Neutrophil (primary cell): ENCODE data around the gene VTCN1.

Experiments
- H3K27ac ChIP-seq: fragments of 200-600 bp; sonication (generic); 2 replicates; pipeline ENCODE4 v1.5.1; 2016; ENCODE audit warnings: mild to moderate bottlenecking, moderate library complexity
- H3K27me3 ChIP-seq: fragments of 200-600 bp; sonication (generic); 2 replicates; pipeline ENCODE4 v1.6.0; 2016; ENCODE audit warnings: mild to moderate bottlenecking
- H3K36me3 ChIP-seq: fragments of 200-600 bp; sonication (generic); 2 replicates; pipeline ENCODE4 v1.5.1; 2017
- H3K4me1 ChIP-seq, 2 experiments: fragments of 200-600 bp in 1 of 2; sonication (generic) in 1 of 2; 1 replicate in 1 of 2; 2 replicates in 1 of 2; pipeline versions ENCODE4 v1.5.1 to v1.6.1; 2013 to 2016; ENCODE audit warnings: low read depth in 1 of 2, low read length in 1 of 2, mild to moderate bottlenecking in 1 of 2, moderate library complexity in 1 of 2; ENCODE audit not compliant: control insufficient read depth in 1 of 2, insufficient read depth in 1 of 2
- H3K4me3 ChIP-seq, 2 experiments: fragments of 200-600 bp in 1 of 2; sonication (generic) in 1 of 2; 1 replicate in 1 of 2; 2 replicates in 1 of 2; pipeline ENCODE4 v1.5.1; 2013 to 2016; ENCODE audit warnings: low read depth in 1 of 2, low read length in 1 of 2, mild to moderate bottlenecking in 1 of 2, moderate library complexity in 1 of 2
- H3K9me3 ChIP-seq: fragments of 200-600 bp; sonication (generic); 2 replicates; pipeline ENCODE4 v1.5.1; 2016
- CTCF ChIP-seq: fragments of 200-600 bp; sonication (generic); IDR thresholded peaks from 2 replicates; pipeline ENCODE4 v1.5.1; 2016; ENCODE audit warnings: antibody characterized with exemption

VTCN1 gene

GRCh38 chr1:117235863-117236465, 25.2 kb upstream of the VTCN1 start:
- no peaks in the 10 kb centered on the region for H3K27me3 ChIP-seq
- no peaks in the 10 kb centered on the region for H3K9me3 ChIP-seq
- H3K36me3 ChIP-seq: no peaks in the 10 kb centered on the region
- no peak overlapping the region for H3K4me3 ChIP-seq
- H3K27ac ChIP-seq: no peak overlapping the region
- TF ChIP-seq CTCF: no peak
- H3K4me1 ChIP-seq: no peaks in the 10 kb centered on the region

- H3K9me3 ChIP-seq: no peaks in the 10 kb centered on the region
- no peak overlapping the region for H3K27ac ChIP-seq
- no peak for TF ChIP-seq CTCF
- H3K4me3 ChIP-seq: no peak overlapping the region
- H3K36me3 ChIP-seq: no peaks in the 10 kb centered on the region
- H3K27me3 ChIP-seq: no peaks in the 10 kb centered on the region
- no peaks in the 10 kb centered on the region for H3K4me1 ChIP-seq
Measured at GRCh38 chr1:117232531-117232930, 21.8 kb upstream of the VTCN1 start.

- Histone ChIP-seq H3K27me3 (no peaks in the 10 kb centered on the region), H3K27ac (no peak overlapping the region), H3K4me1 (no peaks in the 10 kb centered on the region), H3K4me3 (no peak overlapping the region), H3K36me3 (no peaks in the 10 kb centered on the region), H3K9me3 (no peaks in the 10 kb centered on the region)
- TF ChIP-seq CTCF: no peak
Measured at GRCh38 chr1:117231748-117232373, 21.1 kb upstream of the VTCN1 start.

GRCh38 chr1:117231312-117231711, 20.6 kb upstream of the VTCN1 start:
- H3K27ac ChIP-seq: no peak overlapping the region
- H3K4me3 ChIP-seq: no peak overlapping the region
- no peak for TF ChIP-seq CTCF
- H3K27me3 ChIP-seq: no peaks in the 10 kb centered on the region
- no peaks in the 10 kb centered on the region for H3K9me3 ChIP-seq
- no peaks in the 10 kb centered on the region for H3K4me1 ChIP-seq
- H3K36me3 ChIP-seq: no peaks in the 10 kb centered on the region

GRCh38 chr1:117229217-117229616, 18.5 kb upstream of the VTCN1 start:
- H3K27me3 ChIP-seq: no peaks in the 10 kb centered on the region
- H3K36me3 ChIP-seq: no peaks in the 10 kb centered on the region
- no peak overlapping the region for H3K27ac ChIP-seq
- no peak for TF ChIP-seq CTCF
- H3K4me1 ChIP-seq: no peaks in the 10 kb centered on the region
- no peak overlapping the region for H3K4me3 ChIP-seq
- H3K9me3 ChIP-seq: no peaks in the 10 kb centered on the region
